Activated CD8-positive, alpha-beta memory T cell treated with anti-CD3 and anti-CD28 coated beads, Interleukin-2, amount 50 U/mL, for 1 hour (primary cell): Measurements from ENCODE around the gene RNF220.

Source experiments
- DNase-seq: peaks from one replicate; pipeline ENCODE4 v3.0.0-alpha.2; 2020; ENCODE audit errors: extremely low read depth

The RNF220 gene

GRCh38 chr1:44523593-44524591 lies 118.8 kb downstream of the RNF220 start:
- DNase-seq = no peak

GRCh38 chr1:44524655-44525500 lies 119.8 kb downstream of the RNF220 start:
- DNase-seq = no peak

GRCh38 chr1:44526295-44527073 lies 121.4 kb downstream of the RNF220 start:
- no peak for DNase-seq

- no peak for DNase-seq
Observed at GRCh38 chr1:44531785-44532566, 126.9 kb downstream of the RNF220 start.

- no peak for DNase-seq
Observed at GRCh38 chr1:44532567-44532944, 127.5 kb downstream of the RNF220 start.

- no peak for DNase-seq
Observed at GRCh38 chr1:44534771-44535170, 129.7 kb downstream of the RNF220 start.

- no peak for DNase-seq
Observed at GRCh38 chr1:44536357-44537209, 131.5 kb downstream of the RNF220 start.

- DNase-seq = no peak
Observed at GRCh38 chr1:44537538-44537937, 132.5 kb downstream of the RNF220 start.

GRCh38 chr1:44537956-44538355 lies 132.9 kb downstream of the RNF220 start:
- DNase-seq = no peak

- no peak for DNase-seq
Observed at GRCh38 chr1:44539991-44540730, 135.1 kb downstream of the RNF220 start.

GRCh38 chr1:44542420-44543063 lies 137.5 kb downstream of the RNF220 start:
- DNase-seq = no peak

- DNase-seq = no peak
Observed at GRCh38 chr1:44543064-44543744, 138.1 kb downstream of the RNF220 start.

- no peak for DNase-seq
Observed at GRCh38 chr1:44543786-44544185, 138.7 kb downstream of the RNF220 start.

- no peak for DNase-seq
Observed at GRCh38 chr1:44544960-44545359, 139.9 kb downstream of the RNF220 start.

GRCh38 chr1:44545961-44546360 lies 140.9 kb downstream of the RNF220 start:
- DNase-seq = no peak

- no peak for DNase-seq
Observed at GRCh38 chr1:44546403-44547053, 141.5 kb downstream of the RNF220 start.

GRCh38 chr1:44547361-44547760 lies 142.3 kb downstream of the RNF220 start:
- no peak for DNase-seq

- DNase-seq = no peak
Observed at GRCh38 chr1:44547837-44548236, 142.8 kb downstream of the RNF220 start.
